Suprapubic skin (tissue), 4 donors: ENCODE results near the gene SLC6A1.

Experiments used
- EP300 ChIP-seq: sonication (generic); formaldehyde crosslinking; IDR thresholded peaks from one replicate; pipeline ENCODE4 v1.6.1; 2017; ENCODE audit warnings: antibody characterized with exemption
- POLR2A ChIP-seq, 2 donors: fragments of 450-650 bp; IDR thresholded peaks; one replicate each; pipeline ENCODE4 v1.6.1; 2017; ENCODE audit warnings: antibody characterized with exemption in 2 of 2, mild to moderate bottlenecking in 2 of 2, moderate library complexity in 2 of 2
- POLR2AphosphoS5 ChIP-seq, 3 donors: sonication (generic); formaldehyde crosslinking; IDR thresholded peaks; one replicate each; pipeline ENCODE4 v1.6.1; 2017; ENCODE audit warnings: antibody characterized with exemption in 3 of 3
- TF ChIP-seq, protein P1 (sequence below), 2 donors: fragments of 200-600 bp in 1 of 2; fragments of 450-650 bp in 1 of 2; sonication (generic) in 1 of 2; IDR thresholded peaks; one replicate each; pipeline ENCODE4 v1.5.1; 2016 to 2019; ENCODE audit warnings: antibody characterized with exemption in 2 of 2, mild to moderate bottlenecking in 1 of 2, moderate library complexity in 1 of 2

DNA sequence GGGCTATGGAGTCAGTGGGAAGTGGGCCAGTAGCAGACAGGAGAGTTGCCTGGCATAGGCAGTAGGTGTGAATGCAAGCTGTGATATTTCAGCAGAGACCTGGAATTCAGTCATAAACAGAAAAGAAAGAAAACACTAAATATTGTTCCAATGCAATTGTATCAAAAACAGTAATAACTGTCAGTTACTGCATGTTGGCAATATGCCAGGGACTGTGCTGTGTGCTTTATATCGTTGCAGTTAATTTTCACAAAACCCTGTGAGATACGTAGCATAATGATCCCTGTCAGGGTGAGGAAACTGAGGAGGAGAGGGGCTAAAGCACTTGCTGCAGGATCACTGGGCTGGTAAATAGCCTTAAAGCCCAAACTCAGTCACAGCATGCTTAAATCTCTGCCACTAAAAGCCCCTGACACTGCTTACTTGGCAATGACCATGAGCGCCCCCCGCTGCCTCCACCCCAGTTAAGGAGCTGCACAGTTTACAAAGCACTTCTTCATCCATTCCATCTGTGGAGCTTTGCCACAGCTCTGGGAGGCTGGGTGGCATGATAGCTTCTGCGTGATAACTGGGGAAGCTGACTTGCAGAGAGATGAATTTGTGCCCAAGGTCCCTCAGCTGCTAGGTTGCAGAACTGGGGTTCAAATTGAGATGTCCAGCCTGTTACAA is 3.9 kb downstream of the SLC6A1 start:
- TF ChIP-seq, protein P1, sequence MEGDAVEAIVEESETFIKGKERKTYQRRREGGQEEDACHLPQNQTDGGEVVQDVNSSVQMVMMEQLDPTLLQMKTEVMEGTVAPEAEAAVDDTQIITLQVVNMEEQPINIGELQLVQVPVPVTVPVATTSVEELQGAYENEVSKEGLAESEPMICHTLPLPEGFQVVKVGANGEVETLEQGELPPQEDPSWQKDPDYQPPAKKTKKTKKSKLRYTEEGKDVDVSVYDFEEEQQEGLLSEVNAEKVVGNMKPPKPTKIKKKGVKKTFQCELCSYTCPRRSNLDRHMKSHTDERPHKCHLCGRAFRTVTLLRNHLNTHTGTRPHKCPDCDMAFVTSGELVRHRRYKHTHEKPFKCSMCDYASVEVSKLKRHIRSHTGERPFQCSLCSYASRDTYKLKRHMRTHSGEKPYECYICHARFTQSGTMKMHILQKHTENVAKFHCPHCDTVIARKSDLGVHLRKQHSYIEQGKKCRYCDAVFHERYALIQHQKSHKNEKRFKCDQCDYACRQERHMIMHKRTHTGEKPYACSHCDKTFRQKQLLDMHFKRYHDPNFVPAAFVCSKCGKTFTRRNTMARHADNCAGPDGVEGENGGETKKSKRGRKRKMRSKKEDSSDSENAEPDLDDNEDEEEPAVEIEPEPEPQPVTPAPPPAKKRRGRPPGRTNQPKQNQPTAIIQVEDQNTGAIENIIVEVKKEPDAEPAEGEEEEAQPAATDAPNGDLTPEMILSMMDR (IDR thresholded peaks at IDR 0.05): no peak
- no peak for TF ChIP-seq POLR2AphosphoS5 (IDR thresholded peaks at IDR 0.05)
- TF ChIP-seq POLR2A (IDR thresholded peaks at IDR 0.05): no peak
- no peak for TF ChIP-seq EP300
